HG03139 (cell line): Measurements from ENCODE around the gene UPP2.

Experiments used
- ATAC-seq: cut with Tn5 transposase; IDR thresholded peaks from one replicate; pipeline ENCODE4 v1.9.1; 2021; ENCODE audit not compliant: unreplicated experiment

The UPP2 gene

GRCh38 chr2:158101384-158101926 is at the start of gene UPP2:
Gene UPP2 (plus strand): TSS chr2:158101876. CDS start chr2:158102064, 188 bp downstream.
- ATAC-seq = no peak

GRCh38 chr2:158052761-158053160 is 48.9 kb upstream of the UPP2 start:
- no peak for ATAC-seq

GRCh38 chr2:158056875-158057274 is 44.8 kb upstream of the UPP2 start:
- no peak for ATAC-seq

- no peak for ATAC-seq
Observed at GRCh38 chr2:158060160-158060834, 41.4 kb upstream of the UPP2 start.

GRCh38 chr2:158060835-158061435 is 40.7 kb upstream of the UPP2 start:
- ATAC-seq = no peak

- ATAC-seq = no peak
Observed at GRCh38 chr2:158061763-158062162, 39.9 kb upstream of the UPP2 start.

- ATAC-seq = no peak
Observed at GRCh38 chr2:158066046-158066713, 35.5 kb upstream of the UPP2 start.

- ATAC-seq = no peak
Observed at GRCh38 chr2:158071018-158071417, 30.7 kb upstream of the UPP2 start.

GRCh38 chr2:158072361-158072760 is 29.3 kb upstream of the UPP2 start:
- ATAC-seq = no peak

- no peak for ATAC-seq
Observed at GRCh38 chr2:158079672-158080071, 22.0 kb upstream of the UPP2 start.

GRCh38 chr2:158088093-158088492 is 13.6 kb upstream of the UPP2 start:
- ATAC-seq = no peak

- no peak for ATAC-seq
Observed at GRCh38 chr2:158089322-158089721, 12.4 kb upstream of the UPP2 start.

GRCh38 chr2:158091647-158092046 is 10.0 kb upstream of the UPP2 start:
- no peak for ATAC-seq

- no peak for ATAC-seq
Observed at GRCh38 chr2:158094487-158095092, 7.1 kb upstream of the UPP2 start.

GRCh38 chr2:158095269-158095668 is 6.4 kb upstream of the UPP2 start:
- ATAC-seq = no peak

GRCh38 chr2:158095912-158096311 is 5.8 kb upstream of the UPP2 start:
- no peak for ATAC-seq

GRCh38 chr2:158097481-158097880 is 4.2 kb upstream of the UPP2 start:
- ATAC-seq = no peak

GRCh38 chr2:158098178-158098577 is 3.5 kb upstream of the UPP2 start:
- no peak for ATAC-seq

- ATAC-seq = no peak
Observed at GRCh38 chr2:158099716-158100115, 2.0 kb upstream of the UPP2 start.

GRCh38 chr2:158100411-158100810 is 1.3 kb upstream of the UPP2 start:
- no peak for ATAC-seq

- no peak for ATAC-seq
Observed at GRCh38 chr2:158102446-158102845, 770 bp downstream of the UPP2 start.
